ENCODE data around the gene IL24.

IL24 gene

DNA sequence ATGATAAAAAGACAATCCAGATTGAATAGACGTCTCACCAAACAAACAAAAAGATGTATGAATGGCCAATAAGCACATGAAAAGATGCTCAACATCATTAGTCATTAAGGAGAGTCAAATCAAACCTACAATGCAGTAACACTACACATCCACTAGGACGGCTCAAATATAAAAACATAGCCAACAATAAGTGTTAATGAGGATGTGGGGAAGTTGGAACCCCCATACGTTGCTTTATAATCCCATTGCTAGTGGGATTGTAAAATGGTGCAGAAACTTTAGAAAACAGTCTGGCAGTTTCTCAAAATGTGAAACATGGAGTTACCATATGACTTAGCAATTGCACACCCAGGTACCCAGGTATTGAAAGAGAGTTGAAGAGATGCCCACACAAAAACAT is 14.7 kb upstream of the IL24 start:
- DNase-seq: no peak

DNA sequence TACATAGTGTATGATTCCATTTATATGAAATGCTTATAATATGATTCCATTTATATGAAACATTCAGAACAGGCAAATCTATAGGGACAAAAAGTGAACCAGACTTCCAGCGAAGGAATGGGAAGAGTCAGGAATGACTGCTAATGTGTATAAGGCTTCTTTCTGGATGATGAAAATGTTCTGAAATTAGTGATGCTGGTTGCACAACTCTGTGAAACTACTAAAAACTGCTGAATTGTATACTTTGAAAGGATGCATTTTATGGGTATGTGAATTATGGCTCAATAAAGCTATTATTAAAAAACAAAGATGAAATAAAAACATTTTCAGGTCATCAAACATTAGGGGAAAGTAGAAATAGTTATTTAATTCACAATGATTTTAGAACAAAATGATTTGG is 14.1 kb upstream of the IL24 start:
- DNase-seq: no peak

DNA sequence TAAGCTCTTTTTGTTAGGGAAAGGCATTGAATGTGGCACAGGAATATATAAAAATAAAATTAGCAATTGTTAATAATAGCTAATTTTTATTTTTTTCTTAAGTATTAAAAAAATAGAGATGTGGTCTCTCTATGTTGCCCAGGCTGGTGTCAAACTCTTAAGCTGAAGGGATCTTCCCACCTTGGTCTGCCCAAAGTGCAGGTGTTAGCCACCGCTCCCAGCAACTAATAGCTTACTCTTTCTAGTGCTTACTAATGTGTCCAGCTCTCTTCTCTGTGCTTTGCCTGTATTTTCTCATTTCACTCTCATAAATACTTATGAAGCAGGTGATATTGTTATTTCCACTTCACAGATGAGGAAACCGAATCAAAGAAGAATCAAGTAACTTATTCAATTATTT is 13.4 kb upstream of the IL24 start:
- no peak for DNase-seq

GRCh38 chr1:206885341-206886060 is 11.7 kb upstream of the IL24 start:
- DNase-seq: peak; percentile 60

- no peak for DNase-seq
Measured at GRCh38 chr1:206886831-206887230, 10.4 kb upstream of the IL24 start.

- no peak for DNase-seq
Measured at GRCh38 chr1:206887701-206888100, 9.5 kb upstream of the IL24 start.

DNA sequence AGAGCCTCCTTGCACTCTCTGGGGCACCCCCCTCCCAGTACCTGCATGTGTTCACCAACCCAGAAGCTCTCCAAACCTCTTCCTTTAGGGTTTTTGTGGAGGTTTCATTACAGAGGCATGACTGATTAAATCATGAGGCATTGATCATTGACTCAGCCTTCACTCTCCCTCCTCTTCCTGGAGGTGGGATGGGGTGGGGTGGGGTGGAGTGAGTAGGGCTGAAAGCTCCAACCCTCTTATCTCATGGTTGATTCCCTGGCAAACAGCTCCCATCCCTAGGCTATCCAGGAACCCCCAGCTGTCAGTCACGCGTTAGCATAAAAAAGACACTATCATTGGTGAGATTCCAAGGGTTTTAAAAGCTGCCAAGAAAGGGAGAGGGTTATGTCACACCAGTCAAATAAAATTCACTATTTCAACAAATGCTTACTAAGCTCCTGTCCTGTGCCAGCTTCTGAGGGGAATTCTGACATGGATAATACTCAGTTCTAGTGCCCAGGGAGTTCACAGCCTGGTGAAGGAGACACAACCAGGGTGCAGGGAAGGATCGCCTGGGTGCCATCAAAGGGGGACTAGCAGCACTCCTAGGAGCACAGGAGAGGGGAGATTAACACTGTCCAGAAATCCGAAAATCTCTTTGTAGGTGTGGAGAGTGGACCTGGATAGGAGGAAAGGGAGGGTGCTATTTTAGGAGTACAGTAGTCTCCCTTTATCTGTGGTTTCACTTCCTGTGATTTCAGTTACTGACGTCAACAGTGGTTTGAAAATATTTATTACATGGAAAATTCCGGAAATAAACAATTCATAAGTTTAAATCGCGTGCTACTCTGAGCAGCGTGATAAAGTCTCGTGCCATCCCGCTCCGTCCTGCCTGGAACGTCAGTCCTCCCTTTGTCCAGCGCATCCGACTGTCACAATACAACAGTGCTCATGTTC is 6.8 kb upstream of the IL24 start:
- DNase-seq: peak; percentile 98

GRCh38 chr1:206891412-206891811 is 5.8 kb upstream of the IL24 start:
- no peak for DNase-seq

- peak; percentile 48 for DNase-seq
Measured at GRCh38 chr1:206892351-206892984, 4.8 kb upstream of the IL24 start.

DNA sequence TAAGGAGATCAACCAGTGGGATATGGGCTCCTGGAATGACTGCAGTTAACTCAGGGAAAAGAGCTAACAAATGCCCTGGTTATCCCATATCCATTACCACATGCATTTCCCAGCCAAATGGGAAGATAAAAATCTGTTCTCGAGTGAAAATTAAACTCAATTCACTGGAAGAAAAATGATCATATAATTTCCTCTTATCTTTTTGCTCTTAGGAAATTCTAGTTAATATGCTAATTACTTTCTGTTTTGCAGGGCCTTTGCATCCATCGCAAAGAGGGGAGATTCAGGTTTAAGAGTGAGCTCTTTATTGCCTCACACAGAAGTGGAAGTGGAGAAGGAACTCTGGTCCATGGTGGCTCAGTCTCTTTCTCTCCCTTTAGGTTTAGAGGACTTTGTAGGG is 3.9 kb upstream of the IL24 start:
- DNase-seq: no peak

- no peak for DNase-seq
Measured at GRCh38 chr1:206895325-206895724, 1.9 kb upstream of the IL24 start.

- DNase-seq: no peak
Measured at GRCh38 chr1:206895837-206896242, 1.4 kb upstream of the IL24 start.

GRCh38 chr1:206896261-206896660 is 982 bp upstream of the IL24 start:
- no peak for DNase-seq

- peak; percentile 70 for DNase-seq
Measured at GRCh38 chr1:206898089-206898914, 1.1 kb downstream of the IL24 start.

DNA sequence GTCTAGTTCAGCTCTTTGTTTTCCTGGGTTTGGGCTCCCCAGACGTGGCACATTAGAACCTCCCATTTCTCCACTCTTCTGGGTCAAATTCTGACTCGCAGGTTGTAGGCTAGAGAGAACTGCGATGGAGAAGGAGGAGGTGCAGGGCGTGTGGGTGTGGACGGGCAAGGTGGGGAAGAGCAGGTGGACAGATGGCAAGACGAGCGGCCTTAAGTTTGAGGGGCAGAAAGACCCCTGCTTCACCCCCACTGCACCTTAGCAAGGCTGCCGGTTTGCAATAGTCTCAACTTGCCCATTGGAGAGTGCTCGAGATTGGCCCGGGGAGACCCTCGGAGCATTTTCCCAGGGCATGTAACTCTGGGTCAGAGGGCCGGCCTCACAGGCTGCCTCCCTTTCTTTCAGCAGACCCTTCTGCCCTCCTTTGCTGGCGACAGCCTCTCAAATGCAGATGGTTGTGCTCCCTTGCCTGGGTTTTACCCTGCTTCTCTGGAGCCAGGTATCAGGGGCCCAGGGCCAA is 1.7 kb downstream of the IL24 start:
- no peak for DNase-seq

- peak; percentile 86 for DNase-seq
Measured at GRCh38 chr1:206899717-206900116, 2.5 kb downstream of the IL24 start.

- no peak for DNase-seq
Measured at GRCh38 chr1:206900149-206900548, 2.9 kb downstream of the IL24 start.

- DNase-seq: no peak
Measured at GRCh38 chr1:206901944-206902343, 4.7 kb downstream of the IL24 start.

- no peak for DNase-seq
Measured at GRCh38 chr1:206902702-206903101, 5.5 kb downstream of the IL24 start.

GRCh38 chr1:206903687-206904086 is 6.4 kb downstream of the IL24 start:
- DNase-seq: no peak

DNA sequence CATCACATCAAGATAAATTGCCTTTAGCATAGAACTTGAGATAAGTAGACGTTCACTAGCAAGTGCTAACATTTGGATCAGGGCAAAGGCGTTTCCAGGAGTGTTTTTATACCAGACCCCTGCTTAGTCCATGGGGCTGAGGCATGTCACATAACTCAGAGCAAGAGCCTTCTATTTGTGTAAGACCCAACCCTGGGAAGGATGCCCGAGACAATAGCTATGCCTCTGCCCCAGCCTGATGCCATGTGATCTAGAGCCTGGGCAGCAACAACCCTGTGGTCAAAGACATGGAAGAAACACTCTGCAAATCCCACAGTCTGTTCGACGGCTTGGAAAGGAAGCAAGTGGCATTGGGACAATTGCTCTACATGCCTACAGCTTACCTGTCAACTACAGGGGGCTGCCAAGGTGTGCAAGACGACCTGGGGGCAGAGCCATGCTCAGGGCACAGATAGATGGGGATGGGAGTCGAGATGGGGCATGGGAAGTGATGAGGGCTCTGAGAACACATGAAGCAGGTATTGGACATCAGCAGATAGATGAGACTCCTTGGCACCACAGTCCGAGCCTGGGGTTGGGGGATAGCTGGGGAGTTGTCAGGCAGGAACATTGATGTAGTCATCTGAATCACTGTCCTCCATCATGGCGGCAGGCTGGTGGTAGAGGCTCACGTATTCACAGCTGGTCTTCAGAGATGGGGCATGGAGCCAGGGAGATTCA is 7.3 kb downstream of the IL24 start:
- no peak for DNase-seq
